Pulmonary artery endothelial cell (primary cell): Measurements from ENCODE around the gene INPP5D. TPM values are rescaled to one million over a fixed set of nuclear protein-coding genes. Genes with fewer than 3 reads are reported as not detected.
"Not testable (repeated sequence)": the region's sequence is repeated elsewhere in the genome, so short reads cannot be mapped to it uniquely, and the experiment has no call there.

Experiments
- DNase-seq: peaks from one replicate; pipeline ENCODE4 v3.0.0-alpha.2; 2011; ENCODE audit warnings: low read depth, low spot score
- total RNA-seq: library from RNA; depleted of rRNA; stranded (reverse); fragments of >200 nt; gene quantifications from 2 replicates; pipeline ENCODE4 v1.2.3, GENCODE V29; 2014

The INPP5D gene
- total RNA-seq, 1 donor from 2014 or later, result 19.8 TPM

DNA sequence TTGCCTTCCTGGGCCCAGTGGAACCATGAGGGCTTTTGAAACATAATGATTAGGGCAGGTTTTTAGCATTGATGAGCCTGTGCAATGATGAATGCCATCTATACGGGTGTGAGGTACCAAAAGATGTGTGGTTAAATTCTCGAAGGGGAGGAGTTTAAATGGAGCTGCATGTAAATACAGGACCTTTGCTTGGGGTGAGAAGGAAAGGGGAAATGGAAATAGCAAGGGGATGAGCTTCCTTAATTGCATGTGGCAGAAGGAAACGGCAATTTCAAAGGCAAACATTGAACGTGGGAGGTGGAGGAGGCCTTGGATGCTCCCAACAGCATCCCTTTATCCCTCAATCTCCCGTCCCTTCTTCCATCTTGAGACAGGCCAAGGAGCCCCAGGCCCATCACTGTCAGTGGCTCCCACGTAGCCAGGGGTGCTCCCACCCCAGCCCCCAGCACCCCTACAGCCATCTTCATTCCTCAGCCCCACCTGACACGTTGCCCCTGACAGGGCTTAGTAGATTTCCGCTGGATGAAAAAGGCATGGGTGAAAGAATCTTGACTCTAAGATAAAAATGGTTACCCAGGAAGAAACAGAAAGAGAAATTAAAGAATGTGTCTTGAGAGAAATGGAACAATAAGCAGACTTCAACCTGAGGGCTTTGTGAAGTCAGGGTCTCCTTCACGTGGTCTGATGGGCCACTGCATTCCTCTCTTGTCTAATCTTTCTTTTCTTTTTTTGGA, 32.5 kb downstream of the INPP5D start:
- no peak for DNase-seq

DNA sequence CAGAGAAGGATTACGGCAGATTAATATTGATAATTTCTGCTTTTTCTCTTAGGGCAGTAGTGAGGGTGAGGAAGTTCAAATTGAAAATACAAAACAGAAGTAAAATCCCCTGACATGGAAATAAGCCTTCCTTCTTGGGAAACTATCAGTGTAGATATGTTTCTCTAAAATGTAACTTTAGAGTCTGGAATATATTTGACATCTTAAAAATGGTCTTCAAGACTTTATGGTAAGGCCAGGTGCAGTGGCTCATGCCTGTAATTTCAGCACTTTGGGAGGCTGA, 33.0 kb downstream of the INPP5D start:
- no peak for DNase-seq

DNA sequence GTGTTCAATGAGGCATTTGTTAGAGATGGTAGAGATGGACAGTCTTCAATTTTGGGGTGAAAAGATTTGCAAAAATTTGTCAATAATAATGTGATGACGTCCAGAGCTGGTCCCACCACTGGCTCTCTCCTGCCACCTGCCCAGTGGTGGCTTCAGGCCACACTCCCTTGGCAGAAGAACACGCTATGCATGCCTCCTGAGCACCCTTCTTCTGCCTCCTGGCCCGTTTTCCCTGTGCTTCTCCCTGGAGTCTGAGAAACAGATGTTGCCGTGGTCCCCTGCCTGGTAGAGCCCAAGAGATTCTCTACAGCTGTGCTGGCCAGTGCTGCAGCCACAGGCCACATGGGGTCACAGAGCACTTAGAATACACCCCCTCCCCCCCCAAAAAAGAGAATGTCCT, 33.6 kb downstream of the INPP5D start:
- no peak for DNase-seq

DNA sequence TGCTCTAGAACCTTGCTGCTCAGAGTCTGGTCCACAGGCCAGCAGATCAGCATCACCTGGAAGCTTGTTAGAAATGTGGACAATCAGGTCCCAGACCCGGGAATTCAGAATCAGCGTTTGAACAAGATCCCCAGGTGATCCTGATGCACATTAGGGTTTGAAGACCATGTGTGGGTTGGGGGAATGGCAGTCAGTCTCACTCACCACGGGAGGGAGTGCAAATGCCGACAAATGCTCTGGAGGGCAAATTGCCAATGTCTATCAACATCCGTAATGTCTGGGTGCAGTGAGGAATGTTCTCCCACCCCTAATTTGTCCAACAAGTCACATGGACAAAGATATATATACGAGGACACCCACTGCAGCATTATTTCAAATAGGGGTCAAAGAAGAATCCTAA, 34.5 kb downstream of the INPP5D start:
- DNase-seq, result no peak

DNA sequence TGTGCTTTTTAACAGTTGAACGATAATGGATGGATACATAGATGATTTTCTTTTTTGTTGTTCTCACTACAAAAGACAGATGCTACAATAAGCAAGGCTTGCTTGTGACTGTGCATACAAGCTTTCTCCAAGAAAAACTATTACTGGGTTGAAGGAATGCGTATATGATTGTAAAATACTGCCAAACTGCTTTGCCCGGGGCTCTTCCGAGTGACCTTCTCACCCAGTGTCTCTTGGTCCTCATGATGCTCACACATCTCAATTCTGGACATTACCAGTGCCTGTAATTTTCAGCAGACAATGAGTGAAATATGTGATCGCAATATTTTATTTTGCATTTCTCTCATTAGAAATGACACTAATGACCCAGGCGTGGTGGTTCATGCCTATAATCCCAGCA, 35.9 kb downstream of the INPP5D start:
- DNase-seq, result no peak

DNA sequence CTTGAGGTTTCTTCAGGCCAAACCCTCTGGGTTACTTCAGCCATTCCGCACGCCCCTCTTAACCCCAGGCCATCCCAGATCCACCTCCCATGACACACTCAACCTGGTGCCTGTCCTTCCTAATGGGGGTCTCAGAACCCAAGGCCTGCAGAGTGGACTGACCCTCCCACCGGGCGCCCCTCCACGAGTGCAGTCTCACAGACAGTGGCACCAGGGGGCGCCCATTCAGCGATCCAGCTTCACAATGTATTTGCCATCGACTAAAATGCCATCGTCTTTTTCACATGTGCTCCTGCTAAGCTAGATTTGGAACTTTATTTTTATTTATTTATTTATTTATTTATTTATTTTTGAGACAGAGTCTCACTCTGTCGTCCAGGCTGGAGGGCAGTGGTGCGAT, 38.5 kb downstream of the INPP5D start:
- DNase-seq, result no peak

DNA sequence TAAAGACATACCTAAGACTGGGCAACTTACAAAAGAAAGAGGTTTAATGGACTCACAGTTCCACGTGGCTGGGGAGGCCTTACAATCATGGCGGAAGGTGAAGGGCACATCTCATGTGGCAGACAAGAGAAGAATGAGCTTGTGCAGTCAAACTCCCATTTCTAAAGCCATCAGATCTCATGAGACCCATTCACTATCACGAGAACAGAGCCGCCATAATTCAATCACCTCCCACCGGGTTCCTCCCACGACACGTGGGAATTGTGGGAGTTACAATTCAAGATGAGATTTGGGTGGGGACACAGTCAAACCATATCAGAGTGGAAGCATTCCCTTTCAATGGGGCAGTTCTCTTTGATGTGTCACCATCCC, 39.7 kb downstream of the INPP5D start:
- not testable (repeated sequence) for DNase-seq

DNA sequence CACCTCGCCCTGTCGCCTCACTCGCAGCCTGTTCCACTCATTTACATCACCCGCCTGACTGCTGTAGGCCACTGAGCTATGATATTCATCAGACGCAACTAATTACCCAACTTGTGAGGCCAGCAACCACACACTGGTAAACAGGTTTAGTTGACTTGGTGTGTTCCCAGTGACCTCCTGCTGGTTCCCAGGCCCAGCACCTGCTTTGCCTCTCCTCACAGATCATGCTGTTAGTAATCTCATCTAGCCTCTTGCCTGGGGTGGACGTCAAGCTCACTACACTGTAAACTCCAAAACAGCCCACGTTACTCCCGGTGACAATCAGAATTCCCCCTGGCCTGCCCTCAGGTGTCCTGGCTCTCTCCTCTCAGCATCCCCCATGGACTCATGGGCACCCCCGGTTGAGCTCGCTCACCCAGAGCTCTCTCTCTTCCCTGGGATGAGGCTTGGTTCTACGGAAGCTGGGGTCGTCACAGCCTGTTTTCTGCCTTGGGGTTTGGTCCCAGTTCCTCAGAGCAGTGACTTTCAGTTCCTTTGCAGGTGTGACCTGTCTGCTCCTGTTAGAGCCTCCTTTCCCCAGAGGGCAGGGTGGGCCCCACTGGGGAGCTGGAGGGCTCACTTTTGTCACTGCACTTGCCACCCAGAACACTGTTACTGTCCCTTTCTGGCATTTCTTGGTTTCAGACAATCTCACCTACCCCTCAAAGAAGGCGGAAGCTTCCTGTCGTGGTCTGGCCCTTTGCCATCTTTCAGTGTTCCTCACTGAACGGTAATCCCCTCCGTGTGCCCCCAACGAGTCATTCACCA, 40.3 kb downstream of the INPP5D start:
- no peak for DNase-seq

DNA sequence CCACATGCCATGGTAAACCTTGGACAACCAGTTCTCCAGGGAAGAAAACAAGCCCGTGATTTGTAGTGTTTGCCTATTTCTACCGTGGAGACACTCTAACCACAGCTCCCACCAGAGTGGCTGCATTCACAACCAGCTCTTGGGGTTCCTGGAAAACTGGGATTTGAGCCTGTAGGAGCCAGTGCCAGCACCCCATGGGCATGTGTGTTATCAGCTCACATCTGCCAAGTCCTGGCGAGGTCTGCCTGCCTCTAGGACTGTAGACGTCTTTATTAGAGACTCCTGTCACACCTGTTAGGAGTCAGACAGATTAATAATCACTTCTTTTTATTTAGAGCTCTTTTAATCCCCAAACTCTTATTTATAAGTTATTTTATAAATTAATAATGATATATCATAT, 41.0 kb downstream of the INPP5D start:
- no peak for DNase-seq

DNA sequence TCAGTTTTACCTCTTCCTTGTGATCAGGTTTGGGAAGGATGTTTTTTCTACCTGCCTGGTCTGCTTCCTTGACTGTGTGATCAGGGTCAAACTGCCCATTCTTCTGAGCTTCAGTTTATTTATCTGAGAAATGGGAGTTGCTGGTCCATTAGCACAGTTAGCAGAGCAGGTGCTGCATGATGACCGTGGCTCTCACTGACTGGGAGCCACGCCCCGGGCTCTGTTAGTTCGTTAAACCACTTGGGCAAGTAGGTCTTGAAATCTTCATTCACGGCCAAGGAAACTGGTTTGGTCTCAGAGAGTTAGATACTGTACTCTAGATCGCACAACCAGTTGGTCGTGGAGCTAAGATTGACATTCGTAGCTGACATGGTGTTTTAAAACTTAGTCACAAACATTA, 41.7 kb downstream of the INPP5D start:
- DNase-seq, result no peak

DNA sequence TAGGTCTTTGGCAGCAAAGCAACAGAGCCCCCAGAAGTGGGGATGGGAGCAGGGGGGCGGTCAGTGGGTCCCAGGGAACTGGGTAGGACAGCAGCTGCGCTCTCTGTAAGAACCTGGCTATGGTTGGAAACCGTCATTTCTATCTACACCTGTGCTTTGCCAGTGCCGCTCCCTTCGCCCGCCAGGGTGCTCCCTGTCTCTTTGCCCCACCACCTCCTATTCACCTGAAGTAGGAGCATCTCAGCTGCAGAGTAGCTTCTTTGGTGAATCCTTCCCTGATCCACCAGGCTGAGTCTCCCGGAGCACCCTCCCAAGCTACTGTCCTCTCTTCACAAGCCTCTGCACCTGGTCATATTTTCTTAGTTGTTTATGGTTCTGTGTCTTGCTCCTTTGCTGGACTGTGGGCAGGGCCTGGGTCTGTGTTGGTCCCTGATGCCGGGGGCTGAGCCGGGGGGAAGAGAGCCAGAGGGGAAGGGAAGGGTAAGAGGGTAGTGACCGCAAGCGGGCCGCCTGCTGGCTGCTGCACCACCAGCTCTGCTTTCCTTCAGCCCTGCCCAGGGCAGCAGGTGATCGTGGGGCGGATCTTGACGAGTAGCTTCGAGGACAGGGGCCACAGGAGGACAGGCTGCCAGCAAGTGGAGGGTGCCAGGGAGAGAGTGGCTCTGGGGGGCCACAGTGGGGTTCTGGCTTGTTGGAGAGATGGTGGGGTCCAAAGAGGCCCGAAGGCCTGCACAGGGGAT, 45.2 kb downstream of the INPP5D start:
- no peak for DNase-seq

DNA sequence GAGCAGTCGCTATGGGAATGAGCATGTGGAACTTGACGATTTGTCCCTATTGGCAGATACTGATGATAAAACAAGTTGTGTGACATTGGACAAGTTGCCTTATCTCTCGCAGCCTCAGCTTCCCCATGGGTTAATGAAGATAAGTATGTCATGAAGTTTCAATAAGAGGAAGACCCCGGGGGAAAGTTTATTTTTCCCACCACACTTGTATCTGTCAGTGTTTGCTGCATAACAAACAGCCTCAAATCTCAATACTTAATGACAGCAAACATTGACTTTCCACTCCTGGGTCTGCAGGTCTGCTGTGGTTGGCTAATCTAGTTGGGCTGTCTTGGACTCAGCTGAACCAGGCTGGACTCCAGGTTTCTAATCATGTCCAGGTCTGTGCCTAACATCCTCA, 45.8 kb downstream of the INPP5D start:
- DNase-seq, result no peak

DNA sequence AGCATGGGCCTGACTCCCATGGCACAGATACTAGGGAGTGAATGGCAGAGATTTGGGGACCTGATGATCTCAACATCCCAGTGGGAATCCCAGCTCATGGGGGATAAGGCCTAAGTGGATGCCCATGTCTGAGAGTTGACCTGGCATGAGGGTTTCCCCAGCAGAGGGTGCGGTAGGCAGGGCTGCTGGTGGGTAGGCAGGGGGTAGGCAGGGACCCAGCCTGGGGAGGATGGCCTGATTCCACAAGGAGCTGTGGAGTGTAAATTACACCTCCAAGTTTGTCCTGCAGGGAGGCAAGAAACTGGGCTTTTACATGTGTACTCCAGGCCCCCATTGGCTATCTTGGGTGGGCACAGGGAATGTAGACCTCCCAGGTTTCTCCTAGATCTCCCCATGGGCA, 46.9 kb downstream of the INPP5D start:
- DNase-seq, result no peak

DNA sequence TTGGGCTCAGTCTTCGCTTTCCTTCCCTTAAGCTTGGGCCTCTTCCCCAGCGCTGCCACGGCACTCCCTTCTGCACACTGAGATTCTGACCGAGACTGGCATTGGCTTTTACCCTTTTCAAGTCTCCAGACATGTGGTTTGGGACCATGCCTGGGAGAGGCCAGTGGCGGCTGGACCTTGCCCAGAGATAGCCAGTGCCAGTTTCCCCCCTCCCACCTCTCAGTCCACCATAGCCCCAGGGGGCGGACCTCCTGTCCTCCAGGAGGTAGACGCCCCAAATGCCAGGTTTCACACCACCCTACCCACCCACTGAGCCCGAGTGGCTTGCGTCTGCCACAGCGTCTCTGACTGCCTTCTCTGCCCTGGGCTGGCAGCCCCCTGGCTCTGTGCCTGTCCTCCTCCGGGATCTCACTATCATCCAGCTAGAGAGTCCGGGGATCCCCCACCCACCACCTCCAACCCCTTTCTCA, 47.7 kb downstream of the INPP5D start:
- no peak for DNase-seq

DNA sequence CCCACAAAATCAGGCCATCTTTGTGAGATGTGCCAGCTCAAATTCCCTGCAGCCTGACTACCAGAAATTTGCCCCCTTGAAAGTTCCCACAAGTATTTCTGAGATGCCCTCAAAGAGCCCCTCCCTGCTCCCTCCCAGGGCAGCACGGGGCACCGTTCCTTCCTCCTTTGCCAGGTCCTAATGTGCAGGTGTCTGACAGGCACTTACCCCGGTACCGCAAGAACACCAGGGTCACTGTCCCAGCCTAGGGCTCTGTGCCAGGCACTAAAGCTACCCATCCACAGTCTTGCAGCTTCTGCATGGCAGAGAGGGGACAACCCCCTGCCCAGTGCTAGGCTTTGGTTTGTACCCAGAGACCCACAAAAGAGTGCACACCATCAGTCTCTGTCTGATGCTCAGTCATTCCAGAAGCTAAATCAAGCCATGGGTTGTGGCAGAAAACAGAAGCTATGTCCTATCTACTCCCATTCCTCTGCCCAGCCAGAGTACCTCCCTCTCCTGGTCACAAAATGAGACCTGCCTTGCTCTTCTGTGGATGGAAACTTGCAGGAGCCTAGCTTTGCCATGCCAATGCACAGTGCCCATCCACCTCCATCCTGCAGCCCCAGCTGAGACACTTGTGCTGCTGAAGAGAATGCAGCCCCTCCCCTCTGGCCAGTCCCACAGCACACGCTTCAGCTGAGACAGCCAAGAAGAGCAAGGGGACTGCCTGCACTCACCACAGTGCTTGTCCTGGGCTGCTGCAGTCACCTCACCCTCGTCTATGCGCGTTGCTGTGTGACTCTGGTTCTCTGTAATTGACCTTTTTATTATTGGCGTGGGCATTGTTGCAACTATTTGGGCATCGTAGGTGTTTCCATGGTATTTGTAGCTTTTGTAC, 48.7 kb downstream of the INPP5D start:
- DNase-seq, result no peak

DNA sequence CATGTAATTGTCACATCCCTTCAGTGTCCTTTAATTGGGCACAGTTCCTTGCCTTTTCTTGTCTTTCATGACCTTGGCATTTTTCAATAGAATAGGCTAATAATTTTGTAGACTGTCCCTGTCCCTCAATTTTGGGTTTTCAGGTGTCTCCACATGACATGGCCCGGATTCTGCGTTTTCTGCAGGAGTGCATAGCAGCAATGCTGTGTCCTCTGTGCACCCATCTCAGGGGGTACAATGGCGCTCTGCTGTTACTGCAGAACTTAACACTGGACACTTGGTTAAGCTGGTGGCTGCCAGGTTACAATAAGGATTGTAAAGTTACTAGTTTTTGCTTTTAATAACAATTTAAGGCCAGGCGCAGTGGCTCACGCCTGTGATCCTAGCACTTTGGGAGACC, 51.3 kb downstream of the INPP5D start:
- DNase-seq, result no peak

DNA sequence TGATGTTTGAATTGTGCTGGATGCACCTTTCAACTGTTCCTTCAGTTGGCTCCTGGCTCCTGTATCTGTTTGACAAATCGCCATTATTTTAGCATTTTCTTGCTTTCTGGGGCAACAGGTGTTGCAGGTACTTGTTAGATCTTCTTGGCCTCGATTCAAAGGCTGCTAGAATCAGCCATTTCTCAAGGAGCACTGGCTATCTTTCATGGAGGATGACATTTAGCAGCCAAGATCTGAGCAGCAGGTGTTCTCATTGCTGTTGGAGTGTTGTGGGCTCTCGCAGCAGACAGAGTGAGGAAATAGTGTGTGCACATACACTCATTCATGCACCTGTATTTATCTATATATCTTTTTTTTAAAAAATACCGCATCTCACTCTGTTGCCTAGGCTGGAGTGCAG, 52.2 kb downstream of the INPP5D start:
- no peak for DNase-seq

DNA sequence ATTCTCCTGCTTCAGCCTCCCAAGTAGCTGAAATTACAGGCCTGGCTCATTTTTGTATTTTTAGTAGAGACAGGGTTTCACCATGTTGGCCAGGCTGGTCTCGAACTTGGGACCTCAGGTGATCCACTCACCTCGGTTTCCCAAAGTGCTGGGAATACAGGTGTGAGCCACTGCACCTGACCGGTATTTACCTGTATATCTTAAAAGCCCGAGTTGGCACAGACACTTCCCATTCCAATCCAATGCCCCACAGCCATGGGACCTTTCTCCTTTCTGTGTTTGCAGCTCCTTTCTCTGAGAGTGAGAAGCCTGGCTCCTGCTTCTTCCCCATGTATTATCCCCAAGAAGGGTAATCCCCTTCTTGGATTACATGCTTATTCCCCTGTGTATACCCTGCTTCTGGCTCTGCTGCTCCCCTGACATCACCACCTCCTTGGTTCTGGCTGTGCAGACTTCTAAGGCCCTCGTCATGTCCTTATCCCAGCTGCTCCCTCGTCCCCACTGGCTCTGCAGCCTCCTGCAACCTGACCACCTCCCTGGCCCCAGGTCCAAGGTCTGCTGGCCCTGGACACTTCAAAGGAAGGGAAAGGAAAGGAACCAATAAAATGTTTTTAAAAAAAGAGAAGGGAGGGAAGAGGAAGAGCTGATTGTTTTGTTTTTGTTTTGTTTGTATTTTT, 52.8 kb downstream of the INPP5D start:
- DNase-seq, result no peak

DNA sequence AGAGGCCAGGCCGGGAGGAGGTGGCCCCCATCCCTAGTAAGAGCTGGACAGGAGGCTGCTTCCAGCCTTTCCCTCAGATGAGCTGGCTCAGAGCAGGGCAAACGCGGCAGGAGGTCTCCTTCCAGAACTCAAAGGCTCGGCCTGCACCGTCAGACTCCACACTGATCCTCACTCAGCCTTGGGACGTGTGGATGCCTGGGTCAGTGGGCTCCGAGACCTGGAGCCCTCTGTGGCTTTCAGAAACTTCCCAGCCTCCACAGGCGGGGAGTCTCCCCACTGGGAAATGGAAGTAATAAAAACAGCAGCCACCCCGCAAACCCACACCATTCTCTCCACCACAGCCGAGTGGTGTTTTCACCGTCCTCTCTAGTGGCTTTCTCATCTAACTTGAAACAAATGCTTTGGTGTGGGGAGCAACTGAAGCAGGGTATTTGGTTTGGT, 54.3 kb downstream of the INPP5D start:
- DNase-seq, result no peak

DNA sequence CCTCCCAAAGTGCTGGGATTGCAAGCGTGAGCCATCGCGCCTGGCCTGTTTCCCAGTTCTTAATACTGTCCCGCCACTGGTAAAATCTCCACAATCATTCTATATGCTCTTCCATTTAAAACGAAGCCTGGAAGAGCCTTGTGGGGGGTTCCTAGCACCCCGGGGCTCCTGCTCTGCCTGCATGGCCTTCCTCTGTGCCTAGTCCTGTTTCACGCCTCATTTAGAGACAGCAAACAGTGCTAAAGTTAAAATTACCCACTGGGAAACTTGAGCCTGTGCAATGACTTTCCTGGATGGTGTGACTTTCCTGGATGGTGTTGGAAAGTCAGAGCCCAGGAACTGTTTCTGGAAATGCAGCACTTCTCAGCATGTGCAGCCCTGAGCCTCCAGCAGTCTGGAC, 55.0 kb downstream of the INPP5D start:
- no peak for DNase-seq

DNA sequence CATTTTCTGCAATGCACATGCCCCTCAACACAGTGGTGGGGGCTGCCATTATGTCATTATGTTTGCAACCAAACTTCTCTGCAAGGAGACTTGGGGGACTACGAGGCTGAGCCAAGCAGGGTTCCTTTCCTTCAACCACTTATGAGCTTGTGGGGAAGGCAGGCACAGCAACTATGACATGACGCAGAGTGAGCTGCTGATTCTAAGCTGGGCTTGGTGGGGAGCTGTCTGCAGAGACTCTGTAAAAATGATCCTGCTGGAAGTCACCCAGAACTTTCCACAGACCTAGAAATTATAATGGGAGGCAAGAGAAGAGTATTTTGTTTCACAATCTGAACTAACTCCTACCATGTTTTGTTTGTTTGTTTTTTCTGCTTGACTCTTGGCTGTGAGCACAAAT, 55.6 kb downstream of the INPP5D start:
- no peak for DNase-seq
